GM21737 (cell line): ENCODE results near the gene VAMP1.
"Not testable (repeated sequence)": the region's sequence is repeated elsewhere in the genome, so short reads cannot be mapped to it uniquely, and the experiment has no call there.

Source experiments
- ATAC-seq: cut with Tn5 transposase; IDR thresholded peaks from one replicate; pipeline ENCODE4 v1.9.1; 2021; ENCODE audit warnings: mild to moderate bottlenecking, moderate library complexity; ENCODE audit not compliant: unreplicated experiment

The VAMP1 gene

GRCh38 chr12:6451348-6452244 is 18.9 kb downstream of the VAMP1 start, which contains the start of gene TAPBPL:
TSS of gene TAPBPL (plus strand) at chr12:6452042. CDS start at chr12:6452249, 207 bp downstream.
- peak; percentile 50 for ATAC-seq

GRCh38 chr12:6450869-6451347 is 19.6 kb downstream of the VAMP1 start:
- ATAC-seq, result no peak

DNA sequence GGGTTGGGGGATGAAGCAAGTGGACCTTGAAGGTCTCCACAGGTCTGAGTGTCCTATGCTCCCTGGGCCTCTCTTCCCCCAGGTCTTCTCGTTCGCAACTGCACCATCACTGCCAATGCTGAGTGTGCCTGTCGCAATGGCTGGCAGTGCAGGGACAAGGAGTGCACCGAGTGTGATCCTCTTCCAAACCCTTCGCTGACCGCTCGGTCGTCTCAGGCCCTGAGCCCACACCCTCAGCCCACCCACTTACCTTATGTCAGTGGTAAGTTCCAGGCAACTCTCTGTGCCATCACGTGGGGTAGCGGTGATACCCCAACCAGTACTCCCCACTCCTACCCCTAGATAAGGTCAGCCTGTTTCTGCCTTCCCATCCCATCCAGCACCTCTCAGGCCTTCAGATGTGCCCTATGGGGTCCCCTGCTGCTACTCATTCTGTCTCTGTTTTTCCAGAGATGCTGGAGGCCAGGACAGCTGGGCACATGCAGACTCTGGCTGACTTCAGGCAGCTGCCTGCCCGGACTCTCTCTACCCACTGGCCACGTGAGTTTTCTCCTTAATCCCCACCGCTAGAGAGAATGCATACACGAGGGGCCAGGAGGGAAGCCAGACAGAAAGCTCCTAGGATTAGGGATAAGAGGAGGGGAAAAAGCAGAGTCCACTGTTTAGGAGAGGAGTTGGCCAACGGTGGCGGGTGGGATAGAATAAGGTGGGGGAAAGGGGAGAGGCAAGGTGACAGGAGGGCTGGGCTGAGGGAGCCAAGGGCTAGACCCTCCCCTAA is 20.2 kb downstream of the VAMP1 start:
- no peak for ATAC-seq

- no peak for ATAC-seq
Observed at GRCh38 chr12:6444704-6445688, 25.5 kb downstream of the VAMP1 start, which contains the start of gene CD27. TSS of gene CD27 (plus strand) at chr12:6444955. CDS start at chr12:6445096, 141 bp downstream.

DNA sequence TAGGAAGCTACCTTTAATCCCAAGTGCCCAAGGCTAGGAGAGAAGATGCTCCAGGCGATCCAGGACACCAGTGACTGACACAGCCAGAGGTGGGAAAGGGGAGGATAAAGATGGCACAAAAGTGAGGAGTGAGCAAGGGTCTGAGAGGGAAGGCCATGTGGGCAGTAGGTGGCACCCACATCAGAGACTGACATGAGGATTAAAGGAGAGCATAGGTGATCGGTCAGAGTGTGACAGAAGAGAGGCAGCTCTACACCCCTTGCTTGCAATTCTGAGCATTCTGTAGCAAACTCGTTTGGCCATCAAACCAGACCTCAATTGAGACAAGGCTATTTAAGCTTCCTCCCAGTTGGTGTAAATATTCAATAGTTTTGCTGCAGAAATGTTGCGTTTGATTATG is 26.4 kb downstream of the VAMP1 start:
- no peak for ATAC-seq

DNA sequence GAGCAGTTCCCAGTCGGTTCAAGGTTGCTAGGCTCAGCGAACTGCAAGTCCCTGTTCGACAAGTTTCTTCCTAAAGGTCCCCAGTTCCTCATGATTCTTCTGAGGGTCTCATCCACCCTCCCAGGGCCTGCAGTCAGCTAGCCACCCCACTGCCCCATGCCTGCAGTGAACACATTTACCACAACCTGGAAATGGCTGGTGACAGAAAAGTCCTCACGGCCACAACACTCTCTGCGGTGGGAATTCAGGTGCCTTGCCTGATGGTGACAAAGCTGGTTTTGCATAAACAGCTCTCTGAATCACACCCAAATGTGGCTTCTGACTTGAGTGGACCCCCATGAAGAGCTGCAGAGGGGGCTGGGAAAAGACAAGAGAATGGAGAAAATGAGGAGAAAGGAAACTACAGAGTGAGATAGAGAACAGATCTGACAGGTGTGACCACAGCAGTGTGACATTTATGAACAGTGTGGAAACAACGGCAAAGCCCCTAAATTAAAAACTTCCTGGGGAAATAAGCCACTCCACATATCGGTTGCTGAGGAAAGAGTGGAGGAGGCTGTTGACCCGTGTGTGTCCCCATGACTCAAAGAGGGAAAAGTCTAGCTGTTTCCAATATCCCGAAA is 27.0 kb downstream of the VAMP1 start:
- no peak for ATAC-seq

GRCh38 chr12:6442836-6443235 is 27.6 kb downstream of the VAMP1 start:
- ATAC-seq, result no peak

DNA sequence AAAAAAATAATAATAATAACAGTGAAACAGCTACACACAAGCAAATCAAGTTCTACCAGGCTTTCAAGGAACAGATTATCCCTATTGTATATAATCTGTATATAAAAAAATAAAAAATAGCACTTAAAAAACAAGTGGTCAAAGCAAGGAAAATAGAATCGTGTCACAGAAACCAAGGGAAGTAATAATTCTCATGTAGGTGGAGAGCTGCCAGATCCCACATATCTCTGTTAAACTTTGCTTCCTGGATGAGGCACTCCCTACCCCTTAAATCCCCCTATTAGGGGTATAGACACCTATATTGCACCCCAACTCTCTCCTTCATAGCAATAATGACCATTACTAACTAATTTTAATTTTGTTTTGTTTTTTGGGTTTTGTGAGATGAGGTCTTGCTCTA is 30.1 kb downstream of the VAMP1 start:
- ATAC-seq, result no peak

GRCh38 chr12:6438345-6438744 is 32.1 kb downstream of the VAMP1 start:
- ATAC-seq, result no peak

DNA sequence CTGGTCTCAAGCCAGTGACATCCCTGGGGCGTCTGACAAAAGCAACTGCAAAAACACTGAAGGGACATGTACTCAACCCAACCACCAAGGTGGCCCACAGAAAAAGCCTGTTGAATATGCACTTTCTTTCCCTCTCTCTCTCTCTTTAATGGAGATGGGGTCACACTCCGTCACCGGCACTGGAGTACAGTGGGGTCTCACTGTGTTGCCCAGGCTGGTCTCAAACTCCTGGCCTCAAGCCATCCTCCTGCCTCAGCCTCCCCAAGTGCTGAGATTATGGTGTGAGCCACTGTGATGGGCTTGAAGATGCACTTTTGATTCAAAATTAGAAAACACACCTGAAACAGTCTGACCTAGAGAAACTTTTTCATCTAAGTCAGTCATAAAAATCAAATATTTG is 32.9 kb downstream of the VAMP1 start:
- no peak for ATAC-seq

GRCh38 chr12:6435961-6436715 is 34.3 kb downstream of the VAMP1 start:
- ATAC-seq, result no peak

DNA sequence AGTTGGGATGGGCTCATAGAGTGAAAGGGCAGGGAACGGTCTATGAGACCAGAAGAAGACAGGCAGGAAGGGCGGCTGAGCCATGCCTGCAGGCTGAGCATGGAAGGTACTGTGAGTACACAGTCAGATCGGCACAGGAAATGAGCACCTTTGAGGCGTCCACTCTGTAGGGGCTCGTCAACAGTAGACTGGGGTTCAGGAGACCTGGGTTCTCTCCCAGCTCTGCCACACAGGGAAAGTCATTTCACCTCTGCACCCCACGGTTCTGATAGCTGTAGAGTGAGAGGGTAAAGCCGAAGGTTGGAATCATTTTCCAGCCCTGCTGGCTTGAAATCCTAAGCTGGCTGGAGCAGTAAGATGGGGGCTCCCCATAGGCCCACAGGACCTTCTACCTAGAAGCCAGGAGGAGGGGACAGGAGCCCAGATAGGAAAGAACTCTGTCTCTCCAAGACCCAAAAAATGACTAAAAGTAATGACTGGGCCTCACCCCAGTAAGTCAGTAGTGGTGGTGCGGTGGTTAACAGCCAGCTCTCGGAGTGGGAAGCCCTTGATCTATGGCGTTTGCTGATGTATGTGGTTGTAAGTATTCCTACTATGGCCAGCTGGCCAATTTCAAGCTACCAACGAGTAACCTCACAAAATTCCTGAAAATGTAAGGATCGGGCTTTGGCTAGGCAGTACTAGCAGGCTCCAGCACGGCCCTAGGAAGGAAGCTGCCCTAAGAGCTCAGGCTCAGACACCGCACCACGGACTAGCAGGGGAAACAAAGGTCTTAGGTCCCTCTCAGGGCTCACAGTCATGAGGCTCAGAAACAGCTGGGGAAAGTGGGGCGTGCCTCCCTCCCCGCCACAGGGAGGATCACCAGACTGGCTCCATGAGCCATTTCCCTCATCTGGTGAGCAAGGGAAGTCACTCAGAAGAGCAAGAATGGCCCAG is 36.0 kb downstream of the VAMP1 start:
- ATAC-seq, result no peak

DNA sequence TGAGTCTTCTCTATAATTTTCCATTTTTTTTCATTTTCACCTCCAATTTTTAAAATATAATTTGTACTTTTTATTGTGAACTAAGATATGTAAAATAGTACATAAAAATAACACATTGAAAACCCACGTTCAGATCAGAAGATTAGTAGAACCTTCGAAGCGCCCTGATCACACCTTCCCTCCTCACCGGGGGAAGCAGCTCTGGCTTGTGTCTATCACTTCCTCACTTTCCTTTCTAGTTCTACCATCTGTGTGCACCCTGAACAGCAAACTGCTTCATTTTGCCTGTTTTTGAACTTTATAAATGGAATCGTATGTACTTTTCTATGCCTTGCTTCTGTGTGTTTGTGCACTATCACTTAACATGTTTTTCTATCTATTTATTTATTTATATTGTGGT is 37.5 kb downstream of the VAMP1 start:
- no peak for ATAC-seq

DNA sequence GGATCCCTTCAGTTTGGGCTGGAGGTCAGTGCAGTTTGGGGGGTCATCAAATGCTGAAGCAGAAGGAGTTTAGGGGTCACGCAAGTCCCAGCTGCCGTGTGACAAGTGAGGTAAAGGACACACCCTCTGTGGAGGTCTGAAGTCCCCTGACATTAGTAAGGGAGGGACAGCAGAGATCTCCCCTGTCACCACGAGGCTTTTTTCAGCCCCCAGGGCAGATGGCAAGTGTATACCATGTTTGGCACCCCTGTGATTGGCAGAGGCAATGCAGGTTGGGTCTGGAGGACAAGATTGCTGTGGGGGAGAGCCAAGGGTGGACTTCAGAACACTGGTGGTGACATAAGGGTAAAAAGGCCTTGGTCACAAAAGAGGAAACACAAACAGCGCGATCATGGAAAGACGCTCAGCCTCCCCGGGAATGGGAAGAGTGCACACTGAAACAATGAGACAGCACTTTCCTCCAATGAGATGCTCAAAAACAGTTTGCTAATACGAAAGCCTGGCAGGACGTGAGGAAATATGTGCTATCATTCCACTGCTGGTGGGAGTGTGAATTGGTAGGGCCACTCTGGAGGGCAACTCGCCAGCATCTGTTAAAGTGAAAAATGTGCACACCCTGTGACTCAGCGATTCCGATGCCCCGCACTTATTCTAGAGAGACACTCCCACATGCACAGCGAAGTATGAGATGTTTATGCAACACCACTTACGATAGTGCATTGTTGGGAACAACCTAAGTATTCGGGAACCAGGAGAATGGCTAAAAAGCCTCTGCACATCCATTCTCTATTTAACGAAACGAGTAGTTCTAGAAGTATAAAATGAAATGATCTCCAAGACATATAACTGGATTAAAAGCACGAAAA is 40.1 kb downstream of the VAMP1 start:
- no peak for ATAC-seq

DNA sequence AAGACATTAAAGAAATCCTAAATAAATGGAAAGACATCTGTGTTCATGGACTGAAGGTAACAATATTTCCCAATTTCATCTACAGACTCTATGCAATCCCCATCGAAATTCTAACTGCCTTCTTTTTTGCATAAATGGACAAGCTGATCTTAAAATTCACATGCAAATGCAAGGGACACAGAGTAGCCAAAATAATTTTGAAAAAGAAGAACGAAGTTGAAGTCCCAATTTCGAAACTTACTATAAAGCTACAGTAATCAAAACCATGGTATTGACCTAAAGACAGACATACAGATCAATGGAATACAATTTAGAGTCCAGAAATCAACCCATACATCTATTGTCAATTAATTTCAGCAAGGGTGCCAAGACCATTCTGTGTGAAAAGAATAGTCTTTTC is 42.2 kb downstream of the VAMP1 start:
- ATAC-seq, result no peak

DNA sequence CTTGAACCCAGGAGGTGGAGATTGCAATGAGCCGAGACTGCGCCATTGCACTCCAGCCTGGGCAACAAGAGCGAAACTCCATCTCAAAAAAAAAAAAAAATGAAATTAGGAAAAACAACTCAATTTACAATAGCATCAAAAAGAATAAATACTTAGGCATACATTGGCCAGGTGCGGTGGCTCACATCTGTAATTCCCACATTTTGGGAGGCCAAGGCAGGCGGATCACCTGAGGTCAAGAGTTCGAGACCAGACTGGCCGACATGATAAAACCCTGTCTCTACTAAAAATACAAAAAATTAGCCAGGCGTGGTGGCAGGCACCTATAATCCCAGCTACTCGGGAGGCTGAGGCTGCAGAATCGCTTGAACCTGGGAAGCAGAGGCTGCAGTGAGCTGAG is 42.7 kb downstream of the VAMP1 start:
- not testable (repeated sequence) for ATAC-seq
